SK-N-SH treated with all-trans-retinoic acid at 6 μM for 48 hours (cell line): ENCODE measurements around the gene CRIP1.

Experiments used
- ARNTL ChIP-seq: fragments of 450-650 bp; formaldehyde crosslinking; IDR thresholded peaks from 2 replicates; pipeline ENCODE4 v1.5.0; 2020; ENCODE audit warnings: low read depth, mild to moderate bottlenecking, moderate library complexity, borderline replicate concordance
- BACH2 ChIP-seq: fragments of 250-450 bp; sonication (Bioruptor Pico); IDR thresholded peaks from 2 replicates; pipeline ENCODE4 v1.9.0; 2021; ENCODE audit warnings: mild to moderate bottlenecking, borderline replicate concordance
- CREB5 ChIP-seq: fragments of 250-450 bp; sonication (Bioruptor Pico); IDR thresholded peaks from 2 replicates; pipeline ENCODE4 v1.5.1; 2020; ENCODE audit warnings: low read depth, mild to moderate bottlenecking, moderate library complexity
- ESRRG ChIP-seq: fragments of 250-450 bp; sonication (Bioruptor Pico); IDR thresholded peaks from 2 replicates; pipeline ENCODE4 v1.6.1; 2021; ENCODE audit warnings: mild to moderate bottlenecking
- PATZ1 ChIP-seq: fragments of 250-450 bp; sonication (Bioruptor Pico); IDR thresholded peaks from 2 replicates; pipeline ENCODE4 v1.8.0; 2020; ENCODE audit warnings: mild to moderate bottlenecking, moderate library complexity, borderline replicate concordance
- POU6F1 ChIP-seq: fragments of 250-450 bp; sonication (Bioruptor Pico); IDR thresholded peaks from 2 replicates; pipeline ENCODE4 v1.8.0; 2021; ENCODE audit warnings: low read depth, mild to moderate bottlenecking, moderate library complexity, borderline replicate concordance
- RARB ChIP-seq: fragments of 250-450 bp; sonication (Bioruptor Pico); IDR thresholded peaks from 2 replicates; pipeline ENCODE4 v1.8.0; 2021; ENCODE audit warnings: mild to moderate bottlenecking, moderate library complexity
- ZFP3 ChIP-seq: fragments of 250-450 bp; sonication (Bioruptor Pico); IDR thresholded peaks from 2 replicates; pipeline ENCODE4 v1.5.0; 2020; ENCODE audit warnings: mild to moderate bottlenecking, moderate library complexity
- ZFP30 ChIP-seq: fragments of 450-650 bp; formaldehyde crosslinking; IDR thresholded peaks from 2 replicates; pipeline ENCODE4 v1.5.0; 2022; ENCODE audit warnings: mild to moderate bottlenecking, moderate library complexity
- ZNF565 ChIP-seq: fragments of 450-650 bp; formaldehyde crosslinking; conservative IDR thresholded peaks from 2 replicates; pipeline ENCODE4 v1.5.0; 2020; ENCODE audit warnings: low read depth, mild to moderate bottlenecking, moderate library complexity
- ZNF70 ChIP-seq: fragments of 450-650 bp; formaldehyde crosslinking; IDR thresholded peaks from 2 replicates; pipeline ENCODE4 v1.5.0; 2020; ENCODE audit warnings: mild to moderate bottlenecking, moderate library complexity
- ZNF8 ChIP-seq: fragments of 450-650 bp; formaldehyde crosslinking; IDR thresholded peaks from 2 replicates; pipeline ENCODE4 v1.5.0; 2020; ENCODE audit warnings: mild to moderate bottlenecking, moderate library complexity
- TF ChIP-seq, protein P1 (sequence below): fragments of 250-450 bp; sonication (Bioruptor Pico); IDR thresholded peaks from 2 replicates; pipeline ENCODE4 v1.5.1; 2021; ENCODE audit warnings: mild to moderate bottlenecking, moderate library complexity
- TF ChIP-seq, protein P2 (sequence below): fragments of 250-450 bp; sonication (Bioruptor Pico); IDR thresholded peaks from 2 replicates; pipeline ENCODE4 v1.5.0; 2020; ENCODE audit warnings: mild to moderate bottlenecking, moderate library complexity

- TF ChIP-seq CREB5: no peak
- TF ChIP-seq ZFP30: no peak
- no peak for TF ChIP-seq ESRRG (CRISPR knock-in tag)
- no peak for TF ChIP-seq RARB
- no peak for TF ChIP-seq ZNF70
- TF ChIP-seq ZNF8: no peak
- TF ChIP-seq PATZ1 (CRISPR knock-in tag): no peak
- TF ChIP-seq ZFP3 (CRISPR knock-in tag): no peak
- no peak for TF ChIP-seq ZNF565 (CRISPR knock-in tag)
- TF ChIP-seq POU6F1 (CRISPR knock-in tag): no peak
- TF ChIP-seq, protein P1, sequence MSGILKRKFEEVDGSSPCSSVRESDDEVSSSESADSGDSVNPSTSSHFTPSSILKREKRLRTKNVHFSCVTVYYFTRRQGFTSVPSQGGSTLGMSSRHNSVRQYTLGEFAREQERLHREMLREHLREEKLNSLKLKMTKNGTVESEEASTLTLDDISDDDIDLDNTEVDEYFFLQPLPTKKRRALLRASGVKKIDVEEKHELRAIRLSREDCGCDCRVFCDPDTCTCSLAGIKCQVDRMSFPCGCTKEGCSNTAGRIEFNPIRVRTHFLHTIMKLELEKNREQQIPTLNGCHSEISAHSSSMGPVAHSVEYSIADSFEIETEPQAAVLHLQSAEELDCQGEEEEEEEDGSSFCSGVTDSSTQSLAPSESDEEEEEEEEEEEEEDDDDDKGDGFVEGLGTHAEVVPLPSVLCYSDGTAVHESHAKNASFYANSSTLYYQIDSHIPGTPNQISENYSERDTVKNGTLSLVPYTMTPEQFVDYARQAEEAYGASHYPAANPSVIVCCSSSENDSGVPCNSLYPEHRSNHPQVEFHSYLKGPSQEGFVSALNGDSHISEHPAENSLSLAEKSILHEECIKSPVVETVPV (CRISPR knock-in tag): no peak
- TF ChIP-seq, protein P2, sequence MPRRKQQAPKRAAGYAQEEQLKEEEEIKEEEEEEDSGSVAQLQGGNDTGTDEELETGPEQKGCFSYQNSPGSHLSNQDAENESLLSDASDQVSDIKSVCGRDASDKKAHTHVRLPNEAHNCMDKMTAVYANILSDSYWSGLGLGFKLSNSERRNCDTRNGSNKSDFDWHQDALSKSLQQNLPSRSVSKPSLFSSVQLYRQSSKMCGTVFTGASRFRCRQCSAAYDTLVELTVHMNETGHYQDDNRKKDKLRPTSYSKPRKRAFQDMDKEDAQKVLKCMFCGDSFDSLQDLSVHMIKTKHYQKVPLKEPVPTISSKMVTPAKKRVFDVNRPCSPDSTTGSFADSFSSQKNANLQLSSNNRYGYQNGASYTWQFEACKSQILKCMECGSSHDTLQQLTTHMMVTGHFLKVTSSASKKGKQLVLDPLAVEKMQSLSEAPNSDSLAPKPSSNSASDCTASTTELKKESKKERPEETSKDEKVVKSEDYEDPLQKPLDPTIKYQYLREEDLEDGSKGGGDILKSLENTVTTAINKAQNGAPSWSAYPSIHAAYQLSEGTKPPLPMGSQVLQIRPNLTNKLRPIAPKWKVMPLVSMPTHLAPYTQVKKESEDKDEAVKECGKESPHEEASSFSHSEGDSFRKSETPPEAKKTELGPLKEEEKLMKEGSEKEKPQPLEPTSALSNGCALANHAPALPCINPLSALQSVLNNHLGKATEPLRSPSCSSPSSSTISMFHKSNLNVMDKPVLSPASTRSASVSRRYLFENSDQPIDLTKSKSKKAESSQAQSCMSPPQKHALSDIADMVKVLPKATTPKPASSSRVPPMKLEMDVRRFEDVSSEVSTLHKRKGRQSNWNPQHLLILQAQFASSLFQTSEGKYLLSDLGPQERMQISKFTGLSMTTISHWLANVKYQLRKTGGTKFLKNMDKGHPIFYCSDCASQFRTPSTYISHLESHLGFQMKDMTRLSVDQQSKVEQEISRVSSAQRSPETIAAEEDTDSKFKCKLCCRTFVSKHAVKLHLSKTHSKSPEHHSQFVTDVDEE (CRISPR knock-in tag): no peak
- TF ChIP-seq ARNTL (CRISPR knock-in tag): no peak
- no peak for TF ChIP-seq BACH2 (CRISPR knock-in tag)
Observed at GRCh38 chr14:105499256-105500035, 12.8 kb downstream of the CRIP1 start.
